GM23248 (cell line): Measurements from ENCODE around the gene ACVR1.

Experiments used
- EZH2 ChIP-seq: fragments of 200-600 bp; sonication (generic); IDR thresholded peaks from 2 replicates; pipeline ENCODE4 v1.6.1; 2018; ENCODE audit warnings: antibody characterized with exemption, mild to moderate bottlenecking; ENCODE audit not compliant: insufficient read depth, poor library complexity, severe bottlenecking
- EZH2phosphoT487 ChIP-seq: fragments of 200-600 bp; sonication (generic); IDR thresholded peaks from 2 replicates; pipeline ENCODE4 v1.6.1; 2018; ENCODE audit warnings: antibody characterized with exemption, moderate library complexity, mild to moderate bottlenecking, low read depth; ENCODE audit not compliant: insufficient read depth

DNA sequence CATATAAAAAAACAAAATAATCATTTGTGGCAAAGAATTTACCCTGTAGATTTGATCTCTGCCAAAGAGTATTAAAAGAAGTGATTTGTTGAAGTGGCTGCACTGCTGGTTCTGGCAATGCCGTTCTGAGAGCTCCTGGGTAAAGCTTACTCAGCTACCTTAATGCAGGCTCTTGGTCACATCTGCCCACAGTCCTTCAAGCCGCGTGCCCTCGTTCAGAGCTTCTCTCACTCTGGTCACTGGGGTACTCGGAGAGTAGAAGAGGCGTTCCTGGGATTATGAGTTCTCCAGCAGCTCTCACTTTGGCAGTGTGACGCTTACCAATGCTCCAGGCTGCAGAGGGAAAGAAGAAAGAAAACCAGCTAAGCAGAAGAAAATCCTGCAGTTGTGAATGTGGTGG is 57.9 kb downstream of the ACVR1 start:
- TF ChIP-seq EZH2 (no peak), EZH2phosphoT487 (no peak)
